Measurements from ENCODE around the gene NUMB. TPM values are rescaled to one million over a fixed set of nuclear protein-coding genes. Genes with fewer than 3 reads are reported as not detected.

NUMB gene
- total and polyA plus RNA-seq, 12 donors = 24.6 to 63.3 (median 48.4) TPM

GRCh38 chr14:73273799-73274198 is 184.5 kb downstream of the NUMB start:
- no peak overlapping the region for H3K4me3 ChIP-seq
- no peak for DNase-seq
- no peaks in the 10 kb centered on the region for H3K27me3 ChIP-seq
- TF ChIP-seq CTCF (IDR thresholded peaks at IDR 0.05) (no peak), POLR2A (IDR thresholded peaks at IDR 0.05) (no peak)
- intact Hi-C loops (cut with DNase I) = no loop called here
- no peak overlapping the region for H3K27ac ChIP-seq
- 82 to 92% (median 88%) methylated on average over 4 of the region's 4 CpGs for WGBS, 4 donors
- peaks cover 5 to 8% of the 10 kb centered on the region in 2 donors for H3K4me1 ChIP-seq (replicated peaks in 1 of 2)
- no peaks in the 10 kb centered on the region for H3K9me3 ChIP-seq (replicated peaks in 1 of 3)
- peaks cover 0 to 32% of the 10 kb centered on the region in 2 donors for H3K36me3 ChIP-seq (replicated peaks in 1 of 2)

- TF ChIP-seq POLR2A (IDR thresholded peaks at IDR 0.05) (no peak), CTCF (IDR thresholded peaks at IDR 0.05) (no peak)
- WGBS, 4 donors = 80 to 90% (median 87%) methylated on average over 6 of the region's 6 CpGs
- DNase-seq = no peak
- intact Hi-C loops (cut with DNase I) = no loop called here
- H3K9me3 ChIP-seq (replicated peaks in 1 of 3) = no peaks in the 10 kb centered on the region
- no peak overlapping the region for H3K4me3 ChIP-seq
- no peaks in the 10 kb centered on the region for H3K27me3 ChIP-seq
- H3K36me3 ChIP-seq (replicated peaks in 1 of 2) = peaks cover 0 to 29% of the 10 kb centered on the region in 2 donors
- no peak overlapping the region for H3K27ac ChIP-seq
- peaks cover 5 to 8% of the 10 kb centered on the region in 2 donors for H3K4me1 ChIP-seq (replicated peaks in 1 of 2)
These were observed 186.0 kb downstream of the NUMB start for GRCh38 chr14:73272393-73272792.

GRCh38 chr14:73269729-73270531 is 188.4 kb downstream of the NUMB start:
- peaks cover 5 to 8% of the 10 kb centered on the region in 2 donors for H3K4me1 ChIP-seq (replicated peaks in 1 of 2)
- peak overlapping the region in 4 of 5 donors; percentile 2 to 79 (median 58) for H3K27ac ChIP-seq
- peaks cover 0 to 5% of the 10 kb centered on the region in 2 donors for H3K36me3 ChIP-seq (replicated peaks in 1 of 2)
- H3K9me3 ChIP-seq (replicated peaks in 1 of 3) = no peaks in the 10 kb centered on the region
- DNase-seq = peak; percentile 57 to 72 (median 63)
- H3K27me3 ChIP-seq = no peaks in the 10 kb centered on the region
- H3K4me3 ChIP-seq = peak overlapping the region in 2 of 4 donors; percentile 49 to 57
- TF ChIP-seq CTCF (IDR thresholded peaks at IDR 0.05) (no peak), POLR2A (IDR thresholded peaks at IDR 0.05) (peak; percentile 13 to 14)
- intact Hi-C loops (cut with DNase I) = no loop called here
- 8 to 35% (median 9%) methylated on average over 6 to 48 of the region's 48 CpGs for WGBS, 4 donors

GRCh38 chr14:73267474-73267873 is 190.9 kb downstream of the NUMB start:
- Histone ChIP-seq H3K4me1 (replicated peaks in 1 of 2) (peaks cover 5 to 8% of the 10 kb centered on the region in 2 donors), H3K9me3 (replicated peaks in 1 of 3) (no peaks in the 10 kb centered on the region), H3K27ac (no peak overlapping the region), H3K36me3 (replicated peaks in 1 of 2) (no peaks in the 10 kb centered on the region), H3K4me3 (no peak overlapping the region), H3K27me3 (no peaks in the 10 kb centered on the region)
- peak in 1 of 7 donors; percentile 47 for DNase-seq
- intact Hi-C loops (cut with DNase I) = no loop called here
- 90 to 98% (median 93%) methylated on average over 6 of the region's 6 CpGs for WGBS, 4 donors
- no peak for TF ChIP-seq POLR2A (IDR thresholded peaks at IDR 0.05)
- no peak for TF ChIP-seq CTCF (IDR thresholded peaks at IDR 0.05)

Data from adrenal gland (tissue), 12 donors.